Measurements from ENCODE around the gene SLAMF6. TPM values are rescaled to one million over a fixed set of nuclear protein-coding genes. Genes with fewer than 3 reads are reported as not detected.

SLAMF6 gene
- not detected in 2 replicates for total RNA-seq

GRCh38 chr1:160522622-160523345 lies at the start of gene SLAMF6:
Gene SLAMF6 (minus strand): TSS chr1:160523255. CDS start chr1:160523192, 63 bp downstream.

Other genes starting within 250 kb of the SLAMF6 start
- 38.5 and 86.6 TPM in 2 replicates for gene PEX19, start 238.1 kb downstream of the SLAMF6 start, total RNA-seq
- 126 and 209 TPM in 2 replicates for gene COPA, start 180.0 kb downstream of the SLAMF6 start, total RNA-seq
- 76.6 and 91.3 TPM in 2 replicates for gene NCSTN, start 179.9 kb downstream of the SLAMF6 start, total RNA-seq
- gene NHLH1, start 156.2 kb downstream of the SLAMF6 start, total RNA-seq, result not detected in 2 replicates
- gene VANGL2, start 122.7 kb downstream of the SLAMF6 start, total RNA-seq, result 2.6 and 7.6 TPM in 2 replicates
- not detected in 2 replicates for gene CD84, start 56.2 kb upstream of the SLAMF6 start, total RNA-seq
- not detected in 2 replicates for gene SLAMF1, start 123.8 kb upstream of the SLAMF6 start, total RNA-seq
- gene CD48, start 188.6 kb upstream of the SLAMF6 start, total RNA-seq, result not detected in 2 replicates
- 0.78 and 2.7 TPM in 2 replicates for gene SLAMF7, start 216.0 kb upstream of the SLAMF6 start, total RNA-seq

Data from epithelial cell of alveolus of lung (primary cell).